K562 (cell line): ENCODE results near the gene EIF2S2. TPM values are rescaled to one million over a fixed set of nuclear protein-coding genes. Genes with fewer than 3 reads are reported as not detected.
A peak's percentile ranks its signal among the peaks of the same experiment; 100 is the strongest.

Source experiments
- ATAC-seq: fragments of 200-7000 bp; cut with Tn5 transposase; 3 replicates; pipeline ENCODE4 v1.9.1; 2020; ENCODE audit warnings: moderate library complexity
- BruUV-seq: library from RNA; stranded (reverse); fragments of 400-500 nt; replicated peaks from 2 replicates; lab custom pipeline; 2021; lab: Mats Ljungman, UMichigan
- CTCF ChIA-PET: fragments of 300-600 bp; formaldehyde crosslinking; extraction: SDS; loops from one replicate; lab custom pipeline; 2021; ENCODE audit warnings: low intra/inter-chr PET ratio; lab: Yijun Ruan, JAX
- POLR2A ChIA-PET: fragments of 300-600, 350-650 bp; sonication (Branson Sonifier 250); formaldehyde crosslinking; extraction: SDS; loops from one replicate; lab custom pipeline; 2021; ENCODE audit warnings: antibody characterized with exemption, inconsistent platforms; lab: Yijun Ruan, JAX
- DNase-seq, 4 experiments: peaks; one replicate each; pipeline versions ENCODE4 v3.0.0 to v3.0.0-alpha.2; 2011 to 2018; ENCODE audit warnings: low spot score in 3 of 4, mixed read lengths in 3 of 4; ENCODE audit errors: extremely low read depth in 1 of 4
- FAIRE-seq: peaks from 2 replicates; lab custom pipeline; 2011; peaks lifted over from hg19 to GRCh38; lab: Jason Lieb, UNC
- H2AFZ ChIP-seq: 2 replicates; pipeline ENCODE4 v1.6.0; 2011; ENCODE audit warnings: low read depth, low read length, control low read depth, inconsistent platforms
- H3K27ac ChIP-seq: fragments of 200-600 bp; 3 replicates; pipeline ENCODE4 v1.8.0; 2011; ENCODE audit warnings: low read depth, mild to moderate bottlenecking, control low read depth, inconsistent platforms, low read length, moderate library complexity, mixed read lengths; ENCODE audit errors: extremely low read depth
- H3K27me3 ChIP-seq, 2 experiments: fragments of 300-600 bp in 1 of 2; 2 replicates in 1 of 2; 3 replicates in 1 of 2; pipeline versions ENCODE4 v1.6.0 to v1.8.0; 2011; ENCODE audit warnings: inconsistent platforms in 2 of 2, low read length in 2 of 2, mild to moderate bottlenecking in 1 of 2, mixed read lengths in 1 of 2, moderate library complexity in 1 of 2; ENCODE audit not compliant: control insufficient read depth in 2 of 2, insufficient read depth in 2 of 2
- H3K36me3 ChIP-seq: fragments of 300-600 bp; 3 replicates; pipeline ENCODE4 v1.8.0; 2011; ENCODE audit warnings: mild to moderate bottlenecking, low read length, inconsistent platforms; ENCODE audit not compliant: control insufficient read depth, insufficient read depth
- H3K4me1 ChIP-seq, 2 experiments: fragments of 200-600 bp in 1 of 2; replicated peaks in 1 of 2; 2 replicates in 1 of 2; 3 replicates in 1 of 2; pipeline versions ENCODE4 v1.5.1 to v1.8.0; 2011; ENCODE audit warnings: inconsistent platforms in 2 of 2, low read length in 2 of 2, mild to moderate bottlenecking in 1 of 2, mixed read lengths in 1 of 2, moderate library complexity in 1 of 2; ENCODE audit not compliant: control insufficient read depth in 2 of 2, insufficient read depth in 2 of 2
- H3K4me2 ChIP-seq: 2 replicates; pipeline ENCODE4 v1.6.1; 2011; ENCODE audit warnings: low read length, control low read depth, inconsistent platforms, mixed read lengths; ENCODE audit not compliant: insufficient read depth
- H3K4me3 ChIP-seq: fragments of 200-600 bp; sonication (generic), shearing (Covaris generic); 2 replicates; pipeline ENCODE4 v1.5.1; 2016; ENCODE audit warnings: control low read depth, inconsistent platforms
- H3K79me2 ChIP-seq: fragments of 200-600 bp; 3 replicates; pipeline ENCODE4 v1.8.0; 2011; ENCODE audit warnings: low read length, inconsistent platforms; ENCODE audit not compliant: control insufficient read depth, insufficient read depth
- H3K9ac ChIP-seq, 2 experiments: 2 replicates each; pipeline versions ENCODE4 v1.6.0 to v1.6.1; 2011; ENCODE audit warnings: low read depth in 2 of 2, low read length in 2 of 2, control low read depth in 1 of 2, inconsistent platforms in 1 of 2, mild to moderate bottlenecking in 1 of 2, mixed read lengths in 1 of 2; ENCODE audit not compliant: insufficient read depth in 1 of 2
- H3K9me1 ChIP-seq: one replicate; pipeline ENCODE4 v1.6.0; 2011; ENCODE audit warnings: inconsistent platforms, mild to moderate bottlenecking, low read length, moderate library complexity; ENCODE audit not compliant: control insufficient read depth, insufficient read depth
- H3K9me3 ChIP-seq: replicated peaks from 2 replicates; pipeline ENCODE4 v1.5.1; 2011; ENCODE audit warnings: low read depth, low read length, inconsistent platforms; ENCODE audit not compliant: control insufficient read depth, insufficient read depth
- H4K20me1 ChIP-seq: replicated peaks from 2 replicates; pipeline ENCODE4 v1.6.1; 2011; ENCODE audit warnings: low read length, inconsistent platforms, mixed read lengths; ENCODE audit not compliant: control insufficient read depth, insufficient read depth
- HDAC2 ChIP-seq: fragments of 450-650 bp; IDR thresholded peaks from 2 replicates; pipeline ENCODE4 v1.6.1; 2016; ENCODE audit warnings: mild to moderate bottlenecking
- KAT7 ChIP-seq: sonication (generic); formaldehyde crosslinking; IDR thresholded peaks from 2 replicates; pipeline ENCODE4 v1.8.0; 2022; ENCODE audit warnings: missing genetic modification reagents, mild to moderate bottlenecking, borderline replicate concordance
- MTF1 ChIP-seq: fragments of 250-450 bp; sonication (Bioruptor Pico); IDR thresholded peaks from 2 replicates; pipeline ENCODE4 v1.9.0; 2021; ENCODE audit warnings: moderate library complexity, mild to moderate bottlenecking, inconsistent platforms, borderline replicate concordance
- PRDM10 ChIP-seq: fragments of 450-650 bp; IDR thresholded peaks from 2 replicates; pipeline ENCODE4 v1.6.1; 2018; ENCODE audit not compliant: partially characterized antibody
- RBM17 ChIP-seq: fragments of 200-400 bp; formaldehyde crosslinking; IDR thresholded peaks from 2 replicates; pipeline ENCODE4 v1.6.1; 2017; ENCODE audit warnings: low read depth, mild to moderate bottlenecking, low read length, borderline replicate concordance
- SMARCA5 ChIP-seq: fragments of 450-650 bp; IDR thresholded peaks from 2 replicates; pipeline ENCODE4 v1.6.1; 2016
- TSC22D4 ChIP-seq: fragments of 450-650 bp; IDR thresholded peaks from 2 replicates; pipeline ENCODE4 v1.6.1; 2016; ENCODE audit warnings: missing genetic modification characterization, missing biosample characterization, control low read depth
- UBTF ChIP-seq, 2 experiments: IDR thresholded peaks; 2 replicates each; pipeline ENCODE4 v1.6.1; 2012; ENCODE audit warnings: improper control_type of control experiment in 2 of 2, low read depth in 2 of 2, low read length in 2 of 2, borderline replicate concordance in 1 of 2
- ZBTB34 ChIP-seq: fragments of 250-450 bp; sonication (Bioruptor Pico); IDR thresholded peaks from 2 replicates; pipeline ENCODE4 v1.8.0; 2021; ENCODE audit warnings: mild to moderate bottlenecking, moderate library complexity
- ZBTB43 ChIP-seq: sonication (generic); formaldehyde crosslinking; IDR thresholded peaks from 2 replicates; pipeline ENCODE4 v1.8.0; 2023; ENCODE audit warnings: mild to moderate bottlenecking, missing genetic modification reagents
- ZNF124 ChIP-seq: sonication (generic); formaldehyde crosslinking; IDR thresholded peaks from 2 replicates; pipeline ENCODE4 v1.8.1; 2022; ENCODE audit warnings: missing genetic modification reagents
- ZNF57 ChIP-seq: fragments of 450-650 bp; formaldehyde crosslinking; IDR thresholded peaks from 2 replicates; pipeline ENCODE4 v1.4.0; 2020; ENCODE audit warnings: mild to moderate bottlenecking, moderate library complexity
- WGBS: fragments of 100-300 bp; shearing (Covaris generic); methylation state at CpG from one replicate; pipeline ENCODE4 v1.1.6; 2016; ENCODE audit warnings: low coverage, mixed read lengths; ENCODE audit not compliant: insufficient coverage; ENCODE audit errors: missing lambda C conversion rate; 5-methylcytosine and 5-hydroxymethylcytosine counted together
- in situ Hi-C: fragments of 300-500 bp; cut with MboI; formaldehyde crosslinking; loops from 4 replicates; pipeline ENCODE4 v1.15.0; 2018; ENCODE audit warnings: inconsistent platforms, mixed read lengths
- intact Hi-C: fragments of 100-400 bp; cut with micrococcal nuclease; formaldehyde crosslinking; loops from 2 replicates; pipeline ENCODE4 v1.14.2; 2022
- polyA plus RNA-seq, 8 experiments: library from polyadenylated mRNA; depleted of rRNA in 4 of 8; stranded (reverse) in 5 of 8; unstranded in 3 of 8; fragments of >200 nt; fragmentation: Nextera tagmentation in 2 of 8; fragmentation: Illumina TruSeq in 1 of 8; extraction: Ambion mirVana in 2 of 8; extraction: Trizol in 1 of 8; gene quantifications; 2 replicates each; pipeline versions ENCODE4 v1.2.1 to v1.2.3, GENCODE V29; 2011 to 2014; ENCODE audit warnings: inconsistent platforms in 1 of 8, missing spikeins in 1 of 8
- total RNA-seq, 7 experiments: library from RNA; depleted of rRNA in 6 of 7; stranded (reverse); fragments of >200 nt in 6 of 7; fragmentation: Illumina TruSeq in 2 of 7; extraction: Trizol in 2 of 7; gene quantifications; 2 replicates each; pipeline versions ENCODE4 v1.2.1 to v1.2.3, GENCODE V29; 2011 to 2021; ENCODE audit warnings: low replicate concordance in 1 of 7

The EIF2S2 gene
- total and polyA plus RNA-seq, 9 of the 15 experiments (the other 6 are each of a cell fraction or from before 2014, with no cell fraction given) = 79.7 to 220 (median 154) TPM

- H3K27me3 ChIP-seq = no peaks in the 10 kb centered on the region
- peaks cover 0 to 6% of the 10 kb centered on the region in 2 experiments; a peak in 2 of 5 replicates for H3K4me1 ChIP-seq
- 13% methylated on average over 2 of the region's 2 CpGs for WGBS
- H3K4me3 ChIP-seq = no peak overlapping the region
- no peaks in the 10 kb centered on the region for H3K9me3 ChIP-seq
- no peaks in the 10 kb centered on the region for H3K79me2 ChIP-seq
- no peaks in the 10 kb centered on the region for H4K20me1 ChIP-seq
- peak overlapping the region; percentile 66 for H2AFZ ChIP-seq
- H3K9me1 ChIP-seq = no peaks in the 10 kb centered on the region
- H3K4me2 ChIP-seq = no peak overlapping the region
- H3K36me3 ChIP-seq = no peaks in the 10 kb centered on the region
- ATAC-seq (no peak), FAIRE-seq (no peak), DNase-seq (no peak)
- BruUV-seq = no TSS peak
- intact Hi-C loops (no loop called here), in situ Hi-C loops (no loop called here)
- ChIA-PET POLR2A (interaction anchor here (0.6 kb wide), 1 partner anchor 162 kb away, joined by 6 read pairs; the partner anchor contains the start of gene RALY), CTCF (no interaction called here)
- no peak overlapping the region for H3K27ac ChIP-seq
- H3K9ac ChIP-seq = no peak overlapping the region
- TF ChIP-seq ZBTB43 (CRISPR knock-in tag) = no peak
- TF ChIP-seq KAT7 (CRISPR knock-in tag) = no peak
- no peak for TF ChIP-seq HDAC2
- TF ChIP-seq SMARCA5 = no peak
- no peak for TF ChIP-seq TSC22D4 (tag)
- TF ChIP-seq ZNF57 (CRISPR knock-in tag) = no peak
- TF ChIP-seq MTF1 (CRISPR knock-in tag) = no peak
- TF ChIP-seq ZBTB34 (CRISPR knock-in tag) = no peak
- no peak for TF ChIP-seq UBTF (IDR thresholded peaks at IDR 0.05; ENCODE audit: borderline replicate concordance in 1 of 2, low read depth in 2 of 2, low read length in 2 of 2)
- no peak for TF ChIP-seq ZNF124 (CRISPR knock-in tag)
- TF ChIP-seq PRDM10 = no peak
- TF ChIP-seq RBM17 = no peak
These were observed 43.8 kb upstream of the EIF2S2 start for GRCh38 chr20:34155836-34156235.
